ENCODE measurements around the gene RHOBTB3.
A peak's percentile ranks its signal among the peaks of the same experiment; 100 is the strongest.
"Not testable (repeated sequence)": the region's sequence is repeated elsewhere in the genome, so short reads cannot be mapped to it uniquely, and the experiment has no call there.

RHOBTB3 gene

GRCh38 chr5:95822542-95823181 is 91.5 kb downstream of the RHOBTB3 start, which contains the start of gene GLRX:
Gene GLRX (minus strand): TSS chr5:95822726. CDS start chr5:95822662, 64 bp downstream.
- DNase-seq = peak; percentile 42 to 66

GRCh38 chr5:95823218-95823737 is 92.1 kb downstream of the RHOBTB3 start:
- DNase-seq = no peak

- DNase-seq = peak; percentile 62 to 74
Measured at GRCh38 chr5:95823738-95824609, 92.8 kb downstream of the RHOBTB3 start.

GRCh38 chr5:95824747-95825146 is 93.6 kb downstream of the RHOBTB3 start:
- no peak for DNase-seq

- DNase-seq = no peak
Measured at GRCh38 chr5:95825495-95825894, 94.4 kb downstream of the RHOBTB3 start.

DNA sequence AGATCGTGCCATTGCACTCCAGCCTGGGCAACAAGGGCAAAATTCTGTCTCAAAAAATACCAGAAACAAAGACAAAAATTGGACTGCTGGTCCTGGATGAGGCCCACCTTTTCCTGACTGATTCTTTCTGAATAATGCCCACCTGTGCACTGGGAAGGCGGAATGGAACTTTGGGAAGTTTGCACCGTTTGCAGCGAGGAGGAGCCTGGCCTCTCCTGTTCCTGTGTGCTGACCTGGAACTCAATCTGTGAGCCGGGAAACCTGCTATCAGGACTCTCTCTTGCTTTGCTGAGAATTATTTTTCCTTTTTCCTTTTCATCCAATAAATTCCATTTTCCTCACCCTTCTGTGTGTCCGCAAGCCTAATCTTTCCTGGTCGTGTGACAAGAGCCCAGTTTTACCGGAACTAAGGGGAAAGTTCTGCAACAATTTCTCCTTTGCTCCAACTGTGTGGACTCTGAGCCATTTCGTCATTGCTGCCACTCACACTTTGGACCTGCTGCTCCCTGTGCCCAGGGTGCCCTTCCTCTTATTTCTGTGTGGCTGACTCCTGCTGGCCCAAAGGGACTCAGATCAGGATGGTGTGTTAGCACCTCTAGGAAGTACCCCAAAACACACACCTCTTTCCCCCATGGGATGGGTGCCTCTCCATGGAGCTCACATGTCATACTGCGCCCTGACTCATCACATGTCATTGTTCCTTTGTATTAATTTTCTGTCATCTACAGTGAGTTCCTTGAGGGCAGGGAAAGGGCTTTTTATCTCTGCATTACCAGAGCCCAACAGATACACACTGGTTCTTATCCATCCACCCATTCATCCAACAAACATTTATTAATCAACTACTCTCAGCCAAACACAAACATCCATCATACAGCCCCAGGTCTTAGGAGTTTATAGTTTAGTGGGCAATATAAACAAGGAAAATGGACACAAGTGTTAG is 96.1 kb downstream of the RHOBTB3 start:
- no peak for DNase-seq

GRCh38 chr5:95827892-95828246 is 96.7 kb downstream of the RHOBTB3 start:
- no peak for DNase-seq

DNA sequence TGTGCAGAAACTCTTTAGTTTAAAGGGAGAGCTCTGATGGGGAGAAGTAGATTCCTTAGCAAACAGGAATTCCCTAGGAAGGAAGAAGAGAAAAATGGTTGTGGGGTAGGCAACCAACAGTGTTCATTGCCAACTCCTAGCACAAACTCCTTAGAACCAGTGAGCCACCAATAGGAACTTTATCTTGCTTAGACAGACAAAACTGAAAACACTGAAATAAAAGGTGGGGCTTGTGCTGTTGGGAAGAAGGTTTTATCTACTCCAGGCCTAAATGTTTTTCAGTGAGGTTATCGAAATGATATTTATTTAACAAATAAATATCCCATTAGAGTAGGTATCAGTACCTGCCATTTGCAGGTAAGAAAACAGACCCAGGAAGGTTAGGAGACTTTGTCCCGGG is 99.1 kb downstream of the RHOBTB3 start:
- DNase-seq = no peak

DNA sequence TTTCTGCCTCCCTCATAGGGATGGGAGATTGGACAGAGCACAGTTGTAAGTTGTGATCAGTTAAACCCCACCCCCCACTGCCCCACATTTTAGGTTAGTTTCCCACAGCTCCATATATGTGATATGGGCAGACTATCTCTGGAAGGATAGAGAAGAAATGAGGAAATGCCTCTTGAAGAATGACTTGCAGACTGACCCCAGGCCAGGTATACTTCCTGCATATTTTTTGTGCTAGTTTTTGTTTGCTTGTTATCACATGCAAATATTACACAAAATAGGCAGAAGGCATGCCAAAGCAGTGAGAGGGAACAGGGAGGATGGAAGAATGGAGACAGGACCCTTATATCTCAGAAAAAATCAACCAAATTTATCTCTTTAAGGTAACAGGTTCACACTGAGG is 101.5 kb downstream of the RHOBTB3 start:
- no peak for DNase-seq

GRCh38 chr5:95835682-95836385 is 104.7 kb downstream of the RHOBTB3 start:
- DNase-seq = peak; percentile 22 to 38

GRCh38 chr5:95836544-95836943 is 105.4 kb downstream of the RHOBTB3 start:
- DNase-seq = no peak

GRCh38 chr5:95836971-95837370 is 105.8 kb downstream of the RHOBTB3 start:
- DNase-seq = not testable (repeated sequence)

GRCh38 chr5:95837492-95837891 is 106.4 kb downstream of the RHOBTB3 start:
- no peak for DNase-seq

GRCh38 chr5:95838001-95838520 is 106.9 kb downstream of the RHOBTB3 start:
- no peak for DNase-seq

- DNase-seq = no peak
Measured at GRCh38 chr5:95838556-95838955, 107.4 kb downstream of the RHOBTB3 start.

- DNase-seq = no peak
Measured at GRCh38 chr5:95839658-95840057, 108.5 kb downstream of the RHOBTB3 start.

DNA sequence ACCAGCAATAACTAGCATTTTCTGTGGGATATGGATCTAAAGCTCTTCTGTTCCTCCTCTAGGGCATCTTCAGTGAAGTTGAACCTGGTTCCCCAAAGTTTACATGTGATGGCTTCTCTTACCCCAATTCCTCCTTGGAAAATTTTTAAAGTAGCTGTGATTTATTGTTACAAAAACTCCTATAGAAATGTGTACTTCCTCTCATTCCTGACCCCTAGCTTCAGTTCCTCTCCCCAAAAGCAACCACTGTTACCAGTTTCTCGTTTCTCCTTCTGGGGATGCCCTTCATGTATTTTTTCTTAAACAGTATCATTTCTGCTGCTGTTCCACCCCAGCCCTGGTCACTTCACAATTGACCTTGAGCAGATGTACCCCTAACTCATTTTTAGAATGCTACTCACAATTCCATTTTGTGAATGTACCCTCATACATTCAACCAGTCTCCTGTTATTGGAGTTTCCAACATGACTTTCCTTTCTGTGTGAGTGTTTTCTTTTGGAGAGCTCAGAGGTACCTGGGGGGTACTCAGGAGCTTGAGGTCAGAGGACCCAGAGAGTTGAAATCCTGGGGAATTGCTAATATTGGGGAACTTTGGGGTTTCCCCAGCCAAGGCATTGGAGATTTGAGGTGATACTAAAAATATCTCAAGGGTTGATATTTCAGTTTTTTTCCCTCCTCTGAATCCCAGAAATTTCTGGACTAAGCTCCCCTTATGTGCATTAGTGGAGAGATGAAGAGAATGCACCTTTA is 110.0 kb downstream of the RHOBTB3 start:
- DNase-seq = no peak

GRCh38 chr5:95841914-95842812 is 111.0 kb downstream of the RHOBTB3 start:
- no peak for DNase-seq

DNA sequence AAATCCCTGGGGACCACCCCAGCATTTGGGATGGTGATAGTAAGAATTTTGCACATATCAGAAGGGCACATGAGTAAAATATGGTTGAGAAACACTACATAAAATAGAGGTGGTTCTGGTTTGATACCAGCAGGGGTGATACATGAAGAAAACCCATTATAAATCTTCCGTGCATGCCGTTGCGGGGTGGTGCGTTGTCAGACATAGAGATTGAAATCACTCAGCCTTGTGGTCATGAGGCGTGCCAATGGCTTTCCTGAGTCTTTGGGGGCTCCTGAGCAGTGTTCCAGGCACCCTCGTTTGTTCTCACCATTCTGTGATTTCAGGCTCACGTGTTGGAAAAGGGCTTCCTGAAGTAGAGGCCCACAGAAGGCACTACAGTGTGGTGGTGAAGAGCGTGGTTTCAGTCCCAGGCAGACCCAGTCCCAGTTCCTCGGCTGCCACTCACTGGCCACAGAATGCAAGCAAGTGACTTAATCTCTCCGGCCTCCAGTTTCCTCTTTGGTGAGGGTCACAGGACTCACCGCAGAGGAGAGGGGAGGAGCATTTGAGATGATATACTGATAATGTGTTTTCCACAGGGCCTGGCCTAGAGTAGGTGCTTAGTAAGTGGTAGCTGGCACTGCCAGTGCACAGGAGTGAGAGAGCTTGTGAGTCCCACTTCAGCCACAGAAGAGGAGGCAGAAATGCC is 111.9 kb downstream of the RHOBTB3 start:
- peak; percentile 70 to 77 for DNase-seq

Measured in CD4-positive, alpha-beta T cell treated with Interleukin-1 beta for 1 hour (primary cell).